CD4-positive, alpha-beta memory T cell (primary cell): ENCODE results near the gene SGIP1. TPM values are rescaled to one million over a fixed set of nuclear protein-coding genes. Genes with fewer than 3 reads are reported as not detected.

ENCODE experiments used
- CTCF ChIA-PET: fragments of 350-600 bp; sonication (Branson Sonifier 250); formaldehyde crosslinking; loops from one replicate; lab custom pipeline; 2021; ENCODE audit warnings: inconsistent platforms; ENCODE audit not compliant: partially characterized antibody; lab: Charles Lee
- POLR2A ChIA-PET: fragments of 350-600 bp; sonication (Branson Sonifier 250); formaldehyde crosslinking; loops from one replicate; lab custom pipeline; 2021; ENCODE audit not compliant: partially characterized antibody; lab: Charles Lee
- DNase-seq, 5 donors: peaks; one replicate each; pipeline versions ENCODE4 v3.0.0 to v3.0.0-alpha.2; 2020 to 2022; ENCODE audit warnings: mixed read lengths in 1 of 5
- H3K27ac ChIP-seq: one replicate; pipeline ENCODE4 v1.7.0; 2013; ENCODE audit warnings: low read depth, low read length
- H3K27me3 ChIP-seq: 2 replicates; pipeline ENCODE4 v1.7.0; 2013; ENCODE audit warnings: mild to moderate bottlenecking, low read length, moderate library complexity; ENCODE audit not compliant: insufficient read depth
- H3K36me3 ChIP-seq: 2 replicates; pipeline ENCODE4 v1.7.0; 2013; ENCODE audit warnings: mild to moderate bottlenecking, low read length, moderate library complexity; ENCODE audit not compliant: insufficient read depth
- H3K4me1 ChIP-seq: 2 replicates; pipeline ENCODE4 v1.7.0; 2013; ENCODE audit warnings: mild to moderate bottlenecking, low read length, moderate library complexity; ENCODE audit not compliant: insufficient read depth
- H3K4me3 ChIP-seq, 2 donors: one replicate each; pipeline ENCODE4 v1.7.0; 2013; ENCODE audit warnings: low read length in 2 of 2, mild to moderate bottlenecking in 1 of 2
- H3K9me3 ChIP-seq, 2 donors: one replicate each; pipeline ENCODE4 v1.7.0; 2013; ENCODE audit warnings: low read length in 2 of 2, control low read depth in 1 of 2; ENCODE audit not compliant: control insufficient read depth in 1 of 2
- H3K27ac Mint-ChIP-seq, 7 donors: one replicate each; pipeline ENCODE4 v1.8.0; 2020 to 2021; ENCODE audit warnings: mixed read lengths in 7 of 7, mild to moderate bottlenecking in 6 of 7, inconsistent platforms in 3 of 7, moderate library complexity in 3 of 7
- H3K27me3 Mint-ChIP-seq, 2 donors: one replicate each; pipeline ENCODE4 v1.8.0; 2020 to 2021; ENCODE audit warnings: mixed read lengths in 2 of 2
- H3K36me3 Mint-ChIP-seq, 2 donors: one replicate each; pipeline ENCODE4 v1.8.0; 2020 to 2021; ENCODE audit warnings: mixed read lengths in 2 of 2, inconsistent platforms in 1 of 2, mild to moderate bottlenecking in 1 of 2
- H3K4me1 Mint-ChIP-seq, 4 donors: one replicate each; pipeline ENCODE4 v1.8.0; 2020 to 2021; ENCODE audit warnings: mixed read lengths in 4 of 4, mild to moderate bottlenecking in 1 of 4
- H3K4me3 Mint-ChIP-seq, 8 donors: one replicate each; pipeline ENCODE4 v1.8.0; 2020 to 2021; ENCODE audit warnings: mixed read lengths in 8 of 8, mild to moderate bottlenecking in 7 of 8, moderate library complexity in 6 of 8, inconsistent platforms in 3 of 8
- H3K9me3 Mint-ChIP-seq, 8 donors: one replicate each; pipeline ENCODE4 v1.8.0; 2020 to 2021; ENCODE audit warnings: mixed read lengths in 8 of 8, mild to moderate bottlenecking in 5 of 8, inconsistent platforms in 3 of 8, moderate library complexity in 1 of 8
- intact Hi-C: fragments of 100-400 bp; cut with micrococcal nuclease; formaldehyde crosslinking; loops from one replicate; pipeline ENCODE4 v1.15.1; 2023
- polyA plus RNA-seq, 2 donors: library from polyadenylated mRNA; unstranded; fragments of 300-500 nt; fragmentation: Illumina TruSeq; gene quantifications; one replicate each; pipeline ENCODE4 v1.2.3, GENCODE V29; 2021
- total RNA-seq, 2 experiments: library from RNA; stranded (reverse); gene quantifications; one replicate each; pipeline ENCODE4 v1.2.3, GENCODE V29; 2021

The SGIP1 gene
- total and polyA plus RNA-seq, 4 experiments from 2014 or later: not detected

DNA sequence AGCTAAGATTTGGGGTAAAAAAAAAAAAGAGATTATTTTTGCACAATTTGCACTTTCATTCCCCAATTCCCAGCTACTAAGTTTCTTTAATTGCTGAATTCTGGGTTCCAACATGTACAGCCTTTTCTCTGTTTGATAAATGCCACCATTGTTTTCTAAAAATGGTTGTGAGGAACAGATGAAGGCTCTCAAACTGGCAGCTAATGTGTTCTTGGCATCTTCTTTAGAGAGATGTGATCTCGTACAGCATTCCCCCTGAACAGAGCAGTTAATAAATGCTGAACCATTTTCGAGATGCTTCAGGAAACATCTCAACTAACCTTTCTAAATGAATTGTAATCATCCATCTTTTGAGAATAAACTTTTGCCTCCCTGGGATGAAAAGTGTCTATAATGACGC is 110.4 kb downstream of the SGIP1 start:
- Histone ChIP-seq H3K36me3 (no peaks in the 10 kb centered on the region), H3K4me1 (no peaks in the 10 kb centered on the region), H3K27ac (no peak overlapping the region), H3K27me3 (no peaks in the 10 kb centered on the region), H3K9me3 (no peaks in the 10 kb centered on the region), H3K4me3 (no peak overlapping the region)
- ChIA-PET POLR2A (no interaction called here), CTCF (no interaction called here)
- intact Hi-C loops: no loop called here
- Mint-ChIP-seq H3K4me3 (no peak overlapping the region), H3K9me3 (no peaks in the 10 kb centered on the region), H3K27ac (no peak overlapping the region), H3K36me3 (no peaks in the 10 kb centered on the region), H3K4me1 (no peaks in the 10 kb centered on the region), H3K27me3 (peaks cover 8% of the 10 kb centered on the region in 2 donors)
- no peak for DNase-seq

DNA sequence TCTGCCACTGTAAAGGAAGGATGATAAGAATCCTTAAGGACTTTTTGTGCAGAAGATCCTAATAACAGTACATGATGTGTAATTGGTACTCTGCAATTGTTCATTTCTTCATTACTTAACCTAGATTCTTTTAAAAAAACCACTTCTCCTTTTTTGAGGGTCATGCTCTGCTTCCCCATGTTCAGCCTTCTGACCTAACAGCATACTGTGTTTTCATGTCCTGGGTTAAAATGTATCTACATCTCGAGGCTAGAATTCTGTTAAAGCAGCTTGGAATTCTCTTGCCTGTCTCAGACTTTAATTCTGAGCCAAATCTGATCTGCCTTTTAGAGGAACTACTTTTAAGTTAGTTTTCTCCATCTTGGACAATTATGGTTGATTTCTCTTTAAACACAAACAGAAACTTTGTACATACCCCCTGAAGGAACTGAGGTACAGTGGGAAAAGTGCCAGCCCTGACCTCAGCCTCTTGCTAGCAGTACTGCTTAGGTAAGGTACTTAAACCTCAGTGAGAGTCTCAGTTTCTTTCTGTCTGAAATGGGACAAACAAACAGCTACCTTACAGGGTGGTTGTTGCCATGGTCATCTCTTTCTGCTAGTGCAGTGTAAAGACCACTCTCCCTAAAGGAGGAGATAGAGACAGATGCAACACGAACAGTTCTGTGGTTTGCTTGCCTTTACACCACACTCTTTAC is 115.1 kb downstream of the SGIP1 start:
- no peak overlapping the region for H3K27ac ChIP-seq
- Mint-ChIP-seq H3K4me3 (no peak overlapping the region), H3K4me1 (no peaks in the 10 kb centered on the region), H3K27ac (no peak overlapping the region), H3K9me3 (peaks cover 0 to 2% (median 0%) of the 10 kb centered on the region in 8 donors), H3K36me3 (no peaks in the 10 kb centered on the region), H3K27me3 (peaks cover 10% of the 10 kb centered on the region in 2 donors)
- H3K4me3 ChIP-seq: no peak overlapping the region
- ChIA-PET CTCF (no interaction called here), POLR2A (no interaction called here)
- intact Hi-C loops: no loop called here
- H3K9me3 ChIP-seq: no peaks in the 10 kb centered on the region
- no peaks in the 10 kb centered on the region for H3K36me3 ChIP-seq
- no peaks in the 10 kb centered on the region for H3K4me1 ChIP-seq
- H3K27me3 ChIP-seq: no peaks in the 10 kb centered on the region
- no peak for DNase-seq

DNA sequence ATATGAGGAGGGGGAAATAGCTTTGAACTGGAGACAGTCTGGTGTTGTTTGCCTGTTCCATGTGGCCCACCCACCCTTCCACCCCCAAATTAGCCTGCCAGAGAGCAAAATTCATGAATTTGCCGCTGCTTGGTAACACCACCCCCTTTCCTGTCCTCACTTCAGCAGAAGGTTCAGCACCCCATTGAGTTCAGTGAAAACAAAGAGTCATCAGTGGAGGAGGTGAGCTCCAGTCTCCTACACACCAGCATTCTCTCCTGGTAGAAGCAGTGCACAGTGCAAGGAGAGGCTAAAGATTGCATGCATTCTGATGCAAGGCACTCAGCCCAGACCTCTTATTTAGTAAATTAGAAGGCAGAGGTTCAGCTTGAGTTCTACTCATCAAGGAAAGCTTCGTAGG is 118.6 kb downstream of the SGIP1 start:
- CTCF ChIA-PET: no interaction called here
- H3K27me3 Mint-ChIP-seq: peaks cover 9 to 13% of the 10 kb centered on the region in 2 donors
- POLR2A ChIA-PET: no interaction called here
- H3K4me3 Mint-ChIP-seq: no peak overlapping the region
- no peaks in the 10 kb centered on the region for H3K27me3 ChIP-seq
- H3K9me3 ChIP-seq: no peaks in the 10 kb centered on the region
- H3K36me3 ChIP-seq: no peaks in the 10 kb centered on the region
- H3K9me3 Mint-ChIP-seq: peaks cover 0 to 2% (median 0%) of the 10 kb centered on the region in 8 donors
- no peak overlapping the region for H3K27ac Mint-ChIP-seq
- no peak overlapping the region for H3K4me3 ChIP-seq
- no peaks in the 10 kb centered on the region for H3K36me3 Mint-ChIP-seq
- H3K4me1 Mint-ChIP-seq: no peaks in the 10 kb centered on the region
- no peak overlapping the region for H3K27ac ChIP-seq
- DNase-seq: no peak
- intact Hi-C loops: no loop called here
- H3K4me1 ChIP-seq: no peaks in the 10 kb centered on the region

DNA sequence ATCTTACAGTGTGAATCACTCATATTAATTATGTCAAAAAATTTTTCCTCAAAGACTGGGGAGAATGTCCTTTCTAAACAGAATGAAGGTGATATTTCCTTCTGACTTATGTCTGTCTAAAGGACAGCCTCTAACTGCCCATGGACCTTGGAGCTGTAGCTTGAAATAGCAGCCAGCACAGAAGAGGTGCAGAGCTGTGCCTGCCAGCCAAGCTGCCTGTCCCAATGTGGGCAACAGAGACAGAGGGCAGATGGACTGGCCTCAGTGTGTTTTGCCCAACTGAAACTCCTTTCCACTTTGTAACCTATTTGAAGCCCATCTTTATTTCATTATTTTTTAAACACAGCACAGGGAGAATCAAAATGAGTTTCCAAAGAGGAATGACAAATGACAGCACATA is 120.7 kb downstream of the SGIP1 start:
- ChIA-PET CTCF (no interaction called here), POLR2A (no interaction called here)
- H3K9me3 Mint-ChIP-seq: peaks cover 0 to 2% (median 0%) of the 10 kb centered on the region in 8 donors
- Histone ChIP-seq H3K9me3 (no peaks in the 10 kb centered on the region), H3K36me3 (no peaks in the 10 kb centered on the region), H3K27ac (no peak overlapping the region), H3K27me3 (no peaks in the 10 kb centered on the region), H3K4me3 (no peak overlapping the region), H3K4me1 (no peaks in the 10 kb centered on the region)
- no peak overlapping the region for H3K4me3 Mint-ChIP-seq
- no peak for DNase-seq
- intact Hi-C loops: no loop called here
- peaks cover 8 to 12% of the 10 kb centered on the region in 2 donors for H3K27me3 Mint-ChIP-seq
- H3K27ac Mint-ChIP-seq: no peak overlapping the region
- H3K36me3 Mint-ChIP-seq: no peaks in the 10 kb centered on the region
- H3K4me1 Mint-ChIP-seq: peaks cover 0 to 1% (median 0%) of the 10 kb centered on the region in 4 donors

DNA sequence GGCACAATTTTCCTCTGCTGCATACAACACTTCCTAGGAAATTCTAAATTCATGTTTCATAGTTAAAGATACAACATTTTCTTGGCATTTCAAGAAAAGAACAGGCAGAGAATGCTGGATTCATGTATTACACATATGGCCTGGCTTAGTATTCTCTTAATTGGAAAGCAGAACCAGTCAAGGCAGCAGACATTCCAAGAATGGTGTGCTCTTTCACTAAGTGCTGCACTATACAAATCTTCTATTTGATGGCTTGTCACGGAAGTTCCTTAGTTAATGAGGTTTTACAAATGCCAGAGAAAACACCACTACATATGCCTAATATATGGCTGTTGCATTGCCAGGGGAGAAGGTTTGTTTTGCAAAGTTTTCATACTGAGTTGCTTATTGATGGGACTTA is 137.5 kb downstream of the SGIP1 start:
- Mint-ChIP-seq H3K27me3 (peaks cover 5 to 6% of the 10 kb centered on the region in 2 donors), H3K36me3 (no peaks in the 10 kb centered on the region), H3K4me3 (no peak overlapping the region), H3K27ac (no peak overlapping the region), H3K9me3 (peaks cover 0 to 2% (median 0%) of the 10 kb centered on the region in 8 donors), H3K4me1 (no peaks in the 10 kb centered on the region)
- ChIA-PET CTCF (no interaction called here), POLR2A (no interaction called here)
- Histone ChIP-seq H3K36me3 (no peaks in the 10 kb centered on the region), H3K9me3 (no peaks in the 10 kb centered on the region), H3K4me1 (no peaks in the 10 kb centered on the region), H3K4me3 (no peak overlapping the region), H3K27ac (no peak overlapping the region), H3K27me3 (no peaks in the 10 kb centered on the region)
- intact Hi-C loops: no loop called here
- no peak for DNase-seq

DNA sequence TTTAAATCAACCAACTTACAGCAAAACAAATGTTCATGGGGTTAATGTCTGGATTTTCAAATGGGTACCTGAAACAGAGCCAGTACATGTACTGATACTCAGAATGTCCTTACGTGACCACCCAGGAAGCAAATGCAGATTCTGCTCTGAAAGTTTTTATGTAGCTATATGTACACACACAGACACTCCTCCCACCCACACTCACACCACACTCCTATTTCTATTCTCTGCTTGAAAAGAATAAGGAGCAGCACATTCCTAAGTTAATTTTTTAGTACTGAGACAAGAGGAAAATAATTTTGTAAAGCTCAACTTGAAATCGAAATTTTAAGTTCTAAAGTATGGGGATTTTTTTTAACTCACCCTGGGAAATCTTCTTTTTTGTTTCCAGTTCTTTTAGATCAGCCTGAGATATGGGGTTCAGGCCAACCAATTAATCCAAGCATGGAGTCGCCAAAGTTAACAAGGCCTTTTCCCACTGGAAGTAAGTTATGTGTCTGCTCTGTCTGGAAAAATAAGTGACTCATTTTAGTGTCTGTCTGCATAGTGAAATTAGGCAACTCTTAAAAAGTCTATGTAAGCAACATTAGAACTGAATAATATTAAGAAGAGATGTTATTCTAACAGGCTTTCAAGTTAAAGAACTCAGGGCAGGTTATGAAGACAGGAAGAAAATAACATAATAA is 142.8 kb downstream of the SGIP1 start:
- CTCF ChIA-PET: no interaction called here
- Mint-ChIP-seq H3K27ac (no peak overlapping the region), H3K4me1 (no peaks in the 10 kb centered on the region), H3K4me3 (no peak overlapping the region), H3K27me3 (peaks cover 6 to 13% of the 10 kb centered on the region in 2 donors), H3K9me3 (no peaks in the 10 kb centered on the region), H3K36me3 (no peaks in the 10 kb centered on the region)
- intact Hi-C loops: no loop called here
- no peaks in the 10 kb centered on the region for H3K27me3 ChIP-seq
- H3K4me1 ChIP-seq: no peaks in the 10 kb centered on the region
- no peaks in the 10 kb centered on the region for H3K9me3 ChIP-seq
- H3K36me3 ChIP-seq: no peaks in the 10 kb centered on the region
- POLR2A ChIA-PET: no interaction called here
- H3K4me3 ChIP-seq: no peak overlapping the region
- no peak for DNase-seq
- H3K27ac ChIP-seq: no peak overlapping the region

DNA sequence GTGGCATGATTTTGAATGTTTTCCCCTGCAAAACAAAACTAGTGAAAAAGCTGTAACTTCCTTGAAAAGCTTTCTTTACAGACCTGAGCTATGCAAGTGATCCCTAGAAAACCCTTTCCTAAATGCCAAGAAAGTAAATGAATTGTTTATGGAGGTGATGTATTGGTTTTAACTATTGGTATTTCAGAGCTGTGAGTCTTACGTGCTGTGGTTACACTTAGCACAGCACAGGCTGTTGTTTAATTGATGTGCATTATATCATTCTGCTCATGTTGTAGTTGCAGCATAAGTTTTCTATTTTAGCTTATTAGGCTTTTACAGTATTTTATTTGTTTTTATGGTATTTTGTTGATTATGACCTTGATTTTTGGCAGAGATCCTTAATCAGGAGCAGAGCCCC is 144.2 kb downstream of the SGIP1 start:
- H3K27me3 ChIP-seq: no peaks in the 10 kb centered on the region
- H3K9me3 ChIP-seq: no peaks in the 10 kb centered on the region
- intact Hi-C loops: no loop called here
- ChIA-PET CTCF (interaction anchor here (1.3 kb wide), 1 partner anchor 47 kb away, joined by 3 read pairs; no protein-coding TSS in a partner anchor), POLR2A (no interaction called here)
- Mint-ChIP-seq H3K4me1 (no peaks in the 10 kb centered on the region), H3K27me3 (peaks cover 8 to 16% of the 10 kb centered on the region in 2 donors), H3K4me3 (no peak overlapping the region), H3K27ac (no peak overlapping the region), H3K9me3 (no peaks in the 10 kb centered on the region), H3K36me3 (no peaks in the 10 kb centered on the region)
- H3K4me1 ChIP-seq: no peaks in the 10 kb centered on the region
- H3K4me3 ChIP-seq: no peak overlapping the region
- DNase-seq: no peak
- no peaks in the 10 kb centered on the region for H3K36me3 ChIP-seq
- no peak overlapping the region for H3K27ac ChIP-seq
